CD4-positive, CD25-positive, alpha-beta regulatory T cell (primary cell): ENCODE results near the gene ARPC3. TPM values are rescaled to one million over a fixed set of nuclear protein-coding genes. Genes with fewer than 3 reads are reported as not detected.
"Not testable (repeated sequence)": the region's sequence is repeated elsewhere in the genome, so short reads cannot be mapped to it uniquely, and the experiment has no call there.

Experiments used
- ATAC-seq, 2 donors: fragments of 150-1000 bp; cut with Tn5 transposase; one replicate each; pipeline ENCODE4 v1.10.0; 2021; ENCODE audit warnings: low read depth in 2 of 2, moderate number of reproducible peaks in 2 of 2, moderate library complexity in 1 of 2
- DNase-seq, 3 donors: peaks; one replicate each; pipeline versions ENCODE4 v3.0.0 to v3.0.0-alpha.2; 2012 to 2022; ENCODE audit warnings: mixed read lengths in 1 of 3
- H3K27ac ChIP-seq: one replicate; pipeline ENCODE4 v1.7.0; 2013; ENCODE audit warnings: mild to moderate bottlenecking, low read length; ENCODE audit not compliant: insufficient read depth, poor library complexity, severe bottlenecking
- H3K27me3 ChIP-seq: one replicate; pipeline ENCODE4 v1.7.0; 2013; ENCODE audit warnings: low read length; ENCODE audit not compliant: control insufficient read depth, insufficient read depth
- H3K36me3 ChIP-seq: one replicate; pipeline ENCODE4 v1.7.0; 2013; ENCODE audit warnings: mild to moderate bottlenecking, low read length, moderate library complexity; ENCODE audit not compliant: control insufficient read depth, insufficient read depth
- H3K4me1 ChIP-seq: 2 replicates; pipeline ENCODE4 v1.7.0; 2013; ENCODE audit warnings: mild to moderate bottlenecking, low read length; ENCODE audit not compliant: insufficient read depth, control insufficient read depth, poor library complexity, severe bottlenecking
- H3K4me3 ChIP-seq: one replicate; pipeline ENCODE4 v1.7.0; 2013; ENCODE audit warnings: low read depth, mild to moderate bottlenecking, low read length, moderate library complexity
- H3K9me3 ChIP-seq, 2 experiments: 1 replicate in 1 of 2; 2 replicates in 1 of 2; pipeline ENCODE4 v1.7.0; 2013; ENCODE audit warnings: low read length in 2 of 2, mild to moderate bottlenecking in 1 of 2, moderate library complexity in 1 of 2; ENCODE audit not compliant: control insufficient read depth in 2 of 2
- H3K27ac Mint-ChIP-seq, 3 donors: one replicate each; pipeline ENCODE4 v1.8.0; 2020 to 2022; ENCODE audit warnings: mild to moderate bottlenecking in 3 of 3, mixed read lengths in 3 of 3, moderate library complexity in 2 of 3
- H3K27me3 Mint-ChIP-seq: one replicate; pipeline ENCODE4 v1.8.0; 2022; ENCODE audit warnings: mild to moderate bottlenecking, mixed read lengths
- H3K36me3 Mint-ChIP-seq: one replicate; pipeline ENCODE4 v1.8.0; 2020; ENCODE audit warnings: mixed read lengths
- H3K4me1 Mint-ChIP-seq, 4 donors: one replicate each; pipeline ENCODE4 v1.8.0; 2020 to 2022; ENCODE audit warnings: mixed read lengths in 4 of 4, mild to moderate bottlenecking in 1 of 4
- H3K4me3 Mint-ChIP-seq, 4 donors: one replicate each; pipeline ENCODE4 v1.8.0; 2020 to 2022; ENCODE audit warnings: mild to moderate bottlenecking in 4 of 4, mixed read lengths in 4 of 4, moderate library complexity in 3 of 4
- H3K9me3 Mint-ChIP-seq, 7 donors: one replicate each; pipeline ENCODE4 v1.8.0; 2020 to 2022; ENCODE audit warnings: mixed read lengths in 7 of 7, mild to moderate bottlenecking in 3 of 7, moderate library complexity in 2 of 7
- polyA plus RNA-seq, 4 donors: library from polyadenylated mRNA; unstranded; fragments of 300-500 nt; fragmentation: Illumina TruSeq; gene quantifications; one replicate each; pipeline ENCODE4 v1.2.3, GENCODE V29; 2021
- total RNA-seq: library from RNA; stranded (reverse); gene quantifications from one replicate; pipeline ENCODE4 v1.2.3, GENCODE V29; 2022

Gene ARPC3
- total and polyA plus RNA-seq, 5 donors from 2014 or later, result 249 to 975 (median 768) TPM

- not testable (repeated sequence) for H3K27me3 Mint-ChIP-seq, H3K4me3 Mint-ChIP-seq, H3K9me3 ChIP-seq, H3K27ac Mint-ChIP-seq, H3K27ac ChIP-seq, DNase-seq, H3K4me1 ChIP-seq, H3K36me3 ChIP-seq, H3K36me3 Mint-ChIP-seq, H3K27me3 ChIP-seq, H3K4me1 Mint-ChIP-seq, H3K9me3 Mint-ChIP-seq, H3K4me3 ChIP-seq, ATAC-seq
Observed at GRCh38 chr12:110410086-110410485, 40.1 kb downstream of the ARPC3 start.

- H3K4me1 ChIP-seq, result peaks cover 27% of the 10 kb centered on the region
- H3K27ac ChIP-seq, H3K27ac Mint-ChIP-seq, H3K36me3 Mint-ChIP-seq, H3K36me3 ChIP-seq, H3K4me3 ChIP-seq, H3K4me3 Mint-ChIP-seq, H3K27me3 Mint-ChIP-seq, H3K27me3 ChIP-seq, ATAC-seq, H3K9me3 ChIP-seq, H3K9me3 Mint-ChIP-seq, DNase-seq: not testable (repeated sequence)
- H3K4me1 Mint-ChIP-seq, result peaks cover 5 to 37% (median 19%) of the 10 kb centered on the region in 4 donors
Observed at GRCh38 chr12:110405126-110405662, 44.9 kb downstream of the ARPC3 start.

GRCh38 chr12:110403976-110404682 is 46.0 kb downstream of the ARPC3 start:
- Mint-ChIP-seq H3K9me3 (no peaks in the 10 kb centered on the region), H3K27ac (peak overlapping the region; percentile 99 to 100 (median 99)), H3K36me3 (peaks cover 13% of the 10 kb centered on the region), H3K27me3 (peaks cover 7% of the 10 kb centered on the region), H3K4me3 (peak overlapping the region in 3 of 4 donors; percentile 97 to 100 (median 99)), H3K4me1 (peaks cover 8 to 47% (median 24%) of the 10 kb centered on the region in 4 donors)
- ATAC-seq, result peak; percentile 54 to 56
- Histone ChIP-seq H3K36me3 (peaks cover 6% of the 10 kb centered on the region), H3K4me3 (peak overlapping the region; percentile 100), H3K27me3 (no peaks in the 10 kb centered on the region), H3K27ac (peak overlapping the region; percentile 88), H3K4me1 (peaks cover 27% of the 10 kb centered on the region), H3K9me3 (no peaks in the 10 kb centered on the region)
- peak; percentile 72 to 86 (median 84) for DNase-seq

GRCh38 chr12:110403146-110403975 is 46.8 kb downstream of the ARPC3 start, which contains the start of gene ANAPC7:
Gene ANAPC7, minus strand, starts transcription at chr12:110403708. Its CDS starts 81 bp downstream, at chr12:110403627.
- Mint-ChIP-seq H3K4me1 (peaks cover 8 to 53% (median 24%) of the 10 kb centered on the region in 4 donors), H3K27ac (peak within 1 kb of the TSS; percentile 99 to 100 (median 99)), H3K36me3 (peaks cover 13% of the 10 kb centered on the region), H3K4me3 (peak within 1 kb of the TSS in 3 of 4 donors; percentile 97 to 100 (median 99)), H3K27me3 (peaks cover 7% of the 10 kb centered on the region), H3K9me3 (no peaks in the 10 kb centered on the region)
- peak; percentile 87 to 90 for ATAC-seq
- no peaks in the 10 kb centered on the region for H3K27me3 ChIP-seq
- H3K36me3 ChIP-seq, result peaks cover 6% of the 10 kb centered on the region
- peak within 1 kb of the TSS; percentile 100 for H3K4me3 ChIP-seq
- DNase-seq, result peak; percentile 83 to 90 (median 89)
- peaks cover 27% of the 10 kb centered on the region for H3K4me1 ChIP-seq
- H3K9me3 ChIP-seq, result no peaks in the 10 kb centered on the region
- H3K27ac ChIP-seq, result peak within 1 kb of the TSS; percentile 88

Other genes with a start within 250 kb of the ARPC3 start
- 119 TPM for gene ATP2A2, start 169.1 kb downstream of the ARPC3 start, total RNA-seq
- 1 to 10 TPM; 3.3 to 5.4 (median 4.2) TPM for gene ATP2A2, start 169.1 kb downstream of the ARPC3 start, polyA plus RNA-seq
- gene ANAPC7, start 46.6 kb downstream of the ARPC3 start, total RNA-seq, result 38.4 TPM
- gene ANAPC7, start 46.6 kb downstream of the ARPC3 start, polyA plus RNA-seq, result 10 to 100 TPM; 25.3 to 33.4 (median 26.3) TPM
- 4.7 TPM for gene GPN3, start 17.9 kb upstream of the ARPC3 start, total RNA-seq
- gene GPN3, start 17.9 kb upstream of the ARPC3 start, polyA plus RNA-seq, result 10 to 100 TPM; 20.6 to 31.0 (median 26.4) TPM
- gene FAM216A, start 18.5 kb upstream of the ARPC3 start, total RNA-seq, result 3.1 TPM
- gene FAM216A, start 18.5 kb upstream of the ARPC3 start, polyA plus RNA-seq, result 1 to 10 TPM; 4.2 to 9.8 (median 6.8) TPM
- gene VPS29, start 51.8 kb upstream of the ARPC3 start, total RNA-seq, result 102 TPM
- 100 to 1,000 TPM; 194 to 239 (median 210) TPM for gene VPS29, start 51.8 kb upstream of the ARPC3 start, polyA plus RNA-seq
- gene RAD9B, start 52.0 kb upstream of the ARPC3 start, total RNA-seq, result 0.35 TPM
- 1 to 10 TPM in 3 of 4 donors, under 1 TPM in 1; 0.91 to 1.2 (median 1.1) TPM for gene RAD9B, start 52.0 kb upstream of the ARPC3 start, polyA plus RNA-seq
- gene PPTC7, start 133.0 kb upstream of the ARPC3 start, total RNA-seq, result 42.3 TPM
- 10 to 100 TPM in 1 of 4 donors, 1 to 10 TPM in 3; 6.7 to 10.3 (median 8.4) TPM for gene PPTC7, start 133.0 kb upstream of the ARPC3 start, polyA plus RNA-seq
- 1.6 TPM for gene TCTN1, start 163.8 kb upstream of the ARPC3 start, total RNA-seq
- gene TCTN1, start 163.8 kb upstream of the ARPC3 start, polyA plus RNA-seq, result 1 to 10 TPM; 2.7 to 5.8 (median 4.0) TPM
- gene HVCN1, start 238.8 kb upstream of the ARPC3 start, total RNA-seq, result 6.1 TPM
- gene HVCN1, start 238.8 kb upstream of the ARPC3 start, polyA plus RNA-seq, result 10 to 100 TPM; 19.8 to 50.0 (median 34.8) TPM